Bronchial epithelial cell (primary cell): ENCODE data around the gene TBC1D13. TPM values are rescaled to one million over a fixed set of nuclear protein-coding genes. Genes with fewer than 3 reads are reported as not detected.
A peak's percentile ranks its signal among the peaks of the same experiment; 100 is the strongest.

Experiments
- DNase-seq: peaks from one replicate; pipeline ENCODE4 v3.0.0-alpha.2; 2010; ENCODE audit warnings: low read depth
- FAIRE-seq: peaks from 2 replicates; lab custom pipeline; 2011; peaks lifted over from hg19 to GRCh38; lab: Jason Lieb, UNC
- H3K27me3 ChIP-seq: 2 replicates; pipeline ENCODE4 v1.5.1; 2011; ENCODE audit warnings: low read length; ENCODE audit not compliant: control insufficient read depth, insufficient read depth
- H3K36me3 ChIP-seq: 2 replicates; pipeline ENCODE4 v1.5.1; 2011; ENCODE audit warnings: low read length; ENCODE audit not compliant: control insufficient read depth, insufficient read depth
- H3K4me3 ChIP-seq: 2 replicates; pipeline ENCODE4 v1.5.1; 2011; ENCODE audit warnings: mild to moderate bottlenecking, low read depth, low read length, control low read depth
- CTCF ChIP-seq: IDR thresholded peaks from 2 replicates; pipeline ENCODE4 v1.5.1; 2011; ENCODE audit warnings: mild to moderate bottlenecking, moderate library complexity, low read length, control low read depth, inconsistent platforms; ENCODE audit not compliant: insufficient read depth, severe bottlenecking
- total RNA-seq: library from RNA; depleted of rRNA; stranded (reverse); fragments of >200 nt; gene quantifications from 2 replicates; pipeline ENCODE4 v1.2.1, GENCODE V29; 2014

Gene TBC1D13
- total RNA-seq, 1 donor from 2014 or later: 12.6 TPM

GRCh38 chr9:128810873-128811272 is 23.8 kb downstream of the TBC1D13 start:
- H3K36me3 ChIP-seq: peaks cover 12% of the 10 kb centered on the region
- no peaks in the 10 kb centered on the region for H3K27me3 ChIP-seq
- no peak overlapping the region for H3K4me3 ChIP-seq
- FAIRE-seq (no peak), DNase-seq (no peak)
- TF ChIP-seq CTCF: no peak

- TF ChIP-seq CTCF: peak; percentile 100
- FAIRE-seq: peak; percentile 7
- peak; percentile 91 for DNase-seq
- Histone ChIP-seq H3K36me3 (peaks cover 15% of the 10 kb centered on the region), H3K4me3 (peak within 1 kb of the TSS; percentile 71), H3K27me3 (no peaks in the 10 kb centered on the region)
Observed at GRCh38 chr9:128818099-128818838, 31.2 kb downstream of the TBC1D13 start, which contains the start of gene ENDOG. TSS of gene ENDOG (plus strand) at chr9:128818500. CDS start at chr9:128818685, 185 bp downstream.

DNA sequence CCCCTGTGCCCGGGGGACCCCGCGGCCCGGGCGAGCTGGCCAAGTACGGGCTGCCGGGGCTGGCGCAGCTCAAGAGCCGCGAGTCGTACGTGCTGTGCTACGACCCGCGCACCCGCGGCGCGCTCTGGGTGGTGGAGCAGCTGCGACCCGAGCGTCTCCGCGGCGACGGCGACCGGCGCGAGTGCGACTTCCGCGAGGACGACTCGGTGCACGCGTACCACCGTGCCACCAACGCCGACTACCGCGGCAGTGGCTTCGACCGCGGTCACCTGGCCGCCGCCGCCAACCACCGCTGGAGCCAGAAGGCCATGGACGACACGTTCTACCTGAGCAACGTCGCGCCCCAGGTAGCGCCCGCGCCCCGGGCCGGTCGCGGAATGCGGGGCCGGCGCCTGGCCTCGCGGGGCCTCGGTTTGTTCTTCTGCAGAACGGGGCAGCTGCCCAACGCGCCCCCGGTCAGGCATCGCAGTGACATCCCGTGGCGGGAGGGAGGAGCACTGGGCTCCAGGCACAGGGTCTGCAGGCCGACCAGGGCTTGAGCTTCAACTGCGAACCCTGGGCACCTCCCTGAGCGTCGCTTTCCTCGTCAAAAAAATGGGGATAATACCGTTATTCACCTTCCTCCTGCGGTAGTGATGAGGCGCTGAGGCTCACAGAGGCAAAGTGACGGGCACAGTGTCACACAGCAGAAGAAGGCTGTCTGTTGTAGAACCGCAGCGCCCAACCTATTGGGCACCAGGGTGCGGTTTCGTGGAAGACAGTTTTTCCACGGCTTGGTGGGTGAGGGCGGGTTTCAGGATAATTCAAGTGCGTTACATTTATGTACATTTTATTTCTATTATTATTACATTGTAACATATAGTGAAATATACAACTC is 32.0 kb downstream of the TBC1D13 start:
- DNase-seq: no peak
- TF ChIP-seq CTCF: no peak
- FAIRE-seq: no peak
- Histone ChIP-seq H3K4me3 (peak overlapping the region; percentile 71), H3K36me3 (peaks cover 18% of the 10 kb centered on the region), H3K27me3 (no peaks in the 10 kb centered on the region)

- Histone ChIP-seq H3K36me3 (peaks cover 25% of the 10 kb centered on the region), H3K27me3 (no peaks in the 10 kb centered on the region), H3K4me3 (no peak overlapping the region)
- DNase-seq (no peak), FAIRE-seq (no peak)
- TF ChIP-seq CTCF: no peak
Observed at GRCh38 chr9:128819716-128820664, 32.9 kb downstream of the TBC1D13 start.
